Endothelial cell of umbilical vein (primary cell): ENCODE measurements around the gene SPACDR. TPM values are rescaled to one million over a fixed set of nuclear protein-coding genes. Genes with fewer than 3 reads are reported as not detected.

Experiments
- BruUV-seq: library from RNA; stranded (reverse); fragments of 400-500 nt; replicated peaks from 2 replicates; lab custom pipeline; 2021; lab: Mats Ljungman, UMichigan
- CTCF ChIA-PET: fragments of 300-600, 350-600 bp; sonication (Branson Sonifier 250); formaldehyde crosslinking; loops from one replicate; lab custom pipeline; 2021; ENCODE audit warnings: antibody characterized with exemption, inconsistent platforms; lab: Charles Lee
- POLR2A ChIA-PET: fragments of 300-600, 350-600 bp; sonication (Branson Sonifier 250); formaldehyde crosslinking; loops from one replicate; lab custom pipeline; 2021; ENCODE audit warnings: antibody characterized with exemption, inconsistent platforms; lab: Charles Lee
- DNase-seq: peaks from one replicate; pipeline ENCODE4 v3.0.0-alpha.2; 2011; ENCODE audit warnings: low read depth, low spot score
- FAIRE-seq: peaks from 2 replicates; lab custom pipeline; 2011; peaks lifted over from hg19 to GRCh38; lab: Jason Lieb, UNC
- H2AFZ ChIP-seq: 2 replicates; pipeline ENCODE4 v1.6.0; 2012; ENCODE audit warnings: low read depth, low read length, control low read depth, inconsistent platforms
- H3K27ac ChIP-seq: 2 replicates; pipeline ENCODE4 v1.5.1; 2011; ENCODE audit warnings: low read depth, mild to moderate bottlenecking, control low read depth, low read length, moderate library complexity; ENCODE audit not compliant: insufficient read depth
- H3K27me3 ChIP-seq, 2 experiments: 2 replicates each; pipeline versions ENCODE4 v1.6.0 to v1.6.1; 2011; ENCODE audit warnings: low read length in 2 of 2, mixed read lengths in 1 of 2; ENCODE audit not compliant: control insufficient read depth in 2 of 2, insufficient read depth in 2 of 2
- H3K36me3 ChIP-seq, 2 experiments: 2 replicates in 1 of 2; 3 replicates in 1 of 2; pipeline ENCODE4 v1.5.1; 2011; ENCODE audit warnings: low read length in 2 of 2, mild to moderate bottlenecking in 1 of 2, moderate library complexity in 1 of 2; ENCODE audit not compliant: control insufficient read depth in 2 of 2, insufficient read depth in 2 of 2; ENCODE audit errors: extremely low read depth in 1 of 2
- H3K4me1 ChIP-seq: 3 replicates; pipeline ENCODE4 v1.5.1; 2011; ENCODE audit warnings: mild to moderate bottlenecking, low read length; ENCODE audit not compliant: control insufficient read depth, insufficient read depth; ENCODE audit errors: extremely low read depth
- H3K4me2 ChIP-seq: 2 replicates; pipeline ENCODE4 v1.6.1; 2011; ENCODE audit warnings: low read length, control low read depth, mixed read lengths; ENCODE audit not compliant: insufficient read depth
- H3K4me3 ChIP-seq, 3 experiments: fragments of 200-600 bp in 1 of 3; sonication (generic), shearing (Covaris generic) in 1 of 3; replicated peaks in 1 of 3; 2 replicates each; pipeline ENCODE4 v1.5.1; 2011 to 2016; ENCODE audit warnings: control low read depth in 3 of 3, low read length in 3 of 3, mild to moderate bottlenecking in 2 of 3, inconsistent platforms in 1 of 3, low read depth in 1 of 3, moderate library complexity in 1 of 3; ENCODE audit not compliant: insufficient read depth in 1 of 3
- H3K79me2 ChIP-seq: 2 replicates; pipeline ENCODE4 v1.6.0; 2012; ENCODE audit warnings: low read length, inconsistent platforms; ENCODE audit not compliant: control insufficient read depth, insufficient read depth
- H3K9ac ChIP-seq: replicated peaks from 2 replicates; pipeline ENCODE3; 2011; ENCODE audit warnings: low read length, control low read depth; ENCODE audit not compliant: insufficient read depth; ENCODE audit errors: extremely low read depth
- H3K9me1 ChIP-seq: replicated peaks from 3 replicates; pipeline ENCODE4 v1.6.0; 2011; ENCODE audit warnings: mild to moderate bottlenecking, low read length; ENCODE audit not compliant: control insufficient read depth, insufficient read depth; ENCODE audit errors: extremely low read depth
- H3K9me3 ChIP-seq: replicated peaks from 2 replicates; pipeline ENCODE4 v1.5.1; 2012; ENCODE audit warnings: low read length, inconsistent platforms; ENCODE audit not compliant: control insufficient read depth, insufficient read depth
- H4K20me1 ChIP-seq: replicated peaks from 2 replicates; pipeline ENCODE3; 2011; ENCODE audit warnings: mild to moderate bottlenecking, low read length; ENCODE audit not compliant: control insufficient read depth, insufficient read depth; ENCODE audit errors: extremely low read depth
- EZH2 ChIP-seq: IDR thresholded peaks from 2 replicates; pipeline ENCODE4 v1.6.1; 2012; ENCODE audit warnings: borderline replicate concordance, low read depth, mild to moderate bottlenecking, moderate library complexity, low read length, inconsistent platforms; ENCODE audit not compliant: severe bottlenecking
- FOS ChIP-seq: IDR thresholded peaks from 2 replicates; pipeline ENCODE4 v1.6.1; 2011; ENCODE audit warnings: mild to moderate bottlenecking, low read length, moderate library complexity, borderline replicate concordance; ENCODE audit not compliant: insufficient read depth
- GATA2 ChIP-seq: IDR thresholded peaks from 2 replicates; pipeline ENCODE4 v1.7.0; 2011; ENCODE audit warnings: low read depth, mild to moderate bottlenecking, moderate library complexity, mixed read lengths, low read length; ENCODE audit not compliant: insufficient read length, insufficient read depth
- JUN ChIP-seq: IDR thresholded peaks from 2 replicates; pipeline ENCODE4 v1.6.1; 2011; ENCODE audit warnings: borderline replicate concordance, low read depth; ENCODE audit not compliant: insufficient read length, insufficient read depth
- MAX ChIP-seq: IDR thresholded peaks from 2 replicates; pipeline ENCODE4 v1.6.1; 2011; ENCODE audit not compliant: insufficient read depth, insufficient read length
- MYC ChIP-seq: IDR thresholded peaks from one replicate; pipeline ENCODE4 v1.6.1; 2011; ENCODE audit warnings: mild to moderate bottlenecking, low read depth, low read length
- POLR2A ChIP-seq: IDR thresholded peaks from 2 replicates; pipeline ENCODE4 v1.6.1; 2012; ENCODE audit warnings: low read depth, mild to moderate bottlenecking, control low read depth, low read length
- POLR2AphosphoS5 ChIP-seq: IDR thresholded peaks from 2 replicates; pipeline ENCODE4 v1.6.1; 2012; ENCODE audit warnings: low read depth, mild to moderate bottlenecking, control low read depth, low read length, moderate library complexity; ENCODE audit not compliant: insufficient read depth
- dilution Hi-C: fragments of 300-500 bp; cut with MboI; formaldehyde crosslinking; loops from one replicate; pipeline ENCODE4 v1.15.0; 2019; ENCODE audit warnings: low sequenced_read_pairs; ENCODE audit not compliant: extremely low pct_ligation_motif_present
- intact Hi-C: fragments of 100-400 bp; cut with micrococcal nuclease; formaldehyde crosslinking; loops from one replicate; pipeline ENCODE4 v1.10.0; 2022
- polyA plus RNA-seq, 4 experiments: library from polyadenylated mRNA; depleted of rRNA in 3 of 4; stranded (reverse) in 3 of 4; unstranded in 1 of 4; fragments of >200 nt; gene quantifications; 2 replicates each; pipeline versions ENCODE4 v1.2.1 to v1.2.3, GENCODE V29; 2011 to 2012; ENCODE audit warnings: missing spikeins in 1 of 4
- total RNA-seq: library from RNA; stranded (reverse); gene quantifications from 2 replicates; pipeline ENCODE4 v1.2.3, GENCODE V29; 2021
- TF ChIP-seq, protein P1 (sequence below), 2 donors: IDR thresholded peaks; 1 replicate in 1 of 2; 2 replicates in 1 of 2; pipeline ENCODE4 v1.5.1; 2011; ENCODE audit warnings: low read length in 2 of 2, mild to moderate bottlenecking in 2 of 2, moderate library complexity in 2 of 2, control low read depth in 1 of 2, inconsistent platforms in 1 of 2, low read depth in 1 of 2; ENCODE audit not compliant: insufficient read depth in 1 of 2; ENCODE audit errors: extremely low read depth in 1 of 2

Gene SPACDR
- total and polyA plus RNA-seq, 2 donors (not counting 3 experiments of a cell fraction or from before 2014, with no cell fraction given), result 1.6 to 4.1 TPM

GRCh38 chr7:100411101-100411500 lies 53.0 kb downstream of the SPACDR start:
- Histone ChIP-seq H3K4me1 (no peaks in the 10 kb centered on the region), H3K27ac (no peak overlapping the region), H3K4me3 (no peak overlapping the region), H3K27me3 (peaks cover 21 to 32% of the 10 kb centered on the region in 2 experiments), H3K9me1 (no peaks in the 10 kb centered on the region), H2AFZ (no peak overlapping the region), H4K20me1 (no peaks in the 10 kb centered on the region), H3K36me3 (no peaks in the 10 kb centered on the region), H3K9ac (no peak overlapping the region), H3K79me2 (no peaks in the 10 kb centered on the region), H3K4me2 (no peak overlapping the region), H3K9me3 (no peaks in the 10 kb centered on the region)
- POLR2A ChIA-PET, result no interaction called here
- BruUV-seq, result no TSS peak
- FAIRE-seq (no peak), DNase-seq (no peak)
- TF ChIP-seq POLR2A (no peak), POLR2AphosphoS5 (no peak), MYC (no peak), MAX (no peak), JUN (no peak), FOS (no peak), GATA2 (no peak), EZH2 (no peak)
- TF ChIP-seq, protein P1, sequence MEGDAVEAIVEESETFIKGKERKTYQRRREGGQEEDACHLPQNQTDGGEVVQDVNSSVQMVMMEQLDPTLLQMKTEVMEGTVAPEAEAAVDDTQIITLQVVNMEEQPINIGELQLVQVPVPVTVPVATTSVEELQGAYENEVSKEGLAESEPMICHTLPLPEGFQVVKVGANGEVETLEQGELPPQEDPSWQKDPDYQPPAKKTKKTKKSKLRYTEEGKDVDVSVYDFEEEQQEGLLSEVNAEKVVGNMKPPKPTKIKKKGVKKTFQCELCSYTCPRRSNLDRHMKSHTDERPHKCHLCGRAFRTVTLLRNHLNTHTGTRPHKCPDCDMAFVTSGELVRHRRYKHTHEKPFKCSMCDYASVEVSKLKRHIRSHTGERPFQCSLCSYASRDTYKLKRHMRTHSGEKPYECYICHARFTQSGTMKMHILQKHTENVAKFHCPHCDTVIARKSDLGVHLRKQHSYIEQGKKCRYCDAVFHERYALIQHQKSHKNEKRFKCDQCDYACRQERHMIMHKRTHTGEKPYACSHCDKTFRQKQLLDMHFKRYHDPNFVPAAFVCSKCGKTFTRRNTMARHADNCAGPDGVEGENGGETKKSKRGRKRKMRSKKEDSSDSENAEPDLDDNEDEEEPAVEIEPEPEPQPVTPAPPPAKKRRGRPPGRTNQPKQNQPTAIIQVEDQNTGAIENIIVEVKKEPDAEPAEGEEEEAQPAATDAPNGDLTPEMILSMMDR (IDR thresholded peaks at IDR 0.05; ENCODE audit: extremely low read depth in 1 of 2, insufficient read depth in 1 of 2, low read depth in 1 of 2, low read length in 2 of 2), result no peak
- dilution Hi-C loops (no loop called here), intact Hi-C loops (no loop called here)
- CTCF ChIA-PET, result no interaction called here
